DND-41 (cell line): ENCODE measurements around the gene PLEKHA3.

ENCODE experiments used
- ATAC-seq: fragments of 200-7000 bp; cut with Tn5 transposase; 3 replicates; pipeline ENCODE4 v1.9.1; 2021; ENCODE audit warnings: low read depth; ENCODE audit not compliant: insufficient read depth
- DNase-seq: peaks from one replicate; pipeline ENCODE4 v3.0.0-alpha.2; 2020
- H2AFZ ChIP-seq: 2 replicates; pipeline ENCODE4 v1.6.0; 2012; ENCODE audit warnings: low read depth, low read length
- H3K27ac ChIP-seq: 2 replicates; pipeline ENCODE4 v1.5.1; 2012; ENCODE audit warnings: low read length, inconsistent platforms
- H3K27me3 ChIP-seq: fragments of 200-600 bp; sonication (generic); 2 replicates; pipeline ENCODE4 v1.6.0; 2012; ENCODE audit warnings: low read length, mild to moderate bottlenecking, inconsistent platforms; ENCODE audit not compliant: insufficient read depth, poor library complexity
- H3K36me3 ChIP-seq: 2 replicates; pipeline ENCODE4 v1.5.1; 2012; ENCODE audit warnings: low read length, inconsistent platforms; ENCODE audit not compliant: insufficient read depth
- H3K4me1 ChIP-seq: 2 replicates; pipeline ENCODE4 v1.5.1; 2012; ENCODE audit warnings: mild to moderate bottlenecking, low read length; ENCODE audit not compliant: insufficient read depth
- H3K4me2 ChIP-seq: 2 replicates; pipeline ENCODE4 v1.6.0; 2012; ENCODE audit warnings: mild to moderate bottlenecking, moderate library complexity, low read length, inconsistent platforms; ENCODE audit not compliant: insufficient read depth
- H3K4me3 ChIP-seq, 2 experiments: fragments of 200-600 bp in 1 of 2; shearing (Covaris generic) in 1 of 2; 2 replicates each; pipeline ENCODE4 v1.5.1; 2012 to 2016; ENCODE audit warnings: inconsistent platforms in 2 of 2, low read length in 2 of 2, mild to moderate bottlenecking in 2 of 2, low read depth in 1 of 2, moderate library complexity in 1 of 2
- H3K79me2 ChIP-seq: 2 replicates; pipeline ENCODE4 v1.6.0; 2012; ENCODE audit warnings: low read length, inconsistent platforms; ENCODE audit not compliant: insufficient read depth
- H3K9ac ChIP-seq: 2 replicates; pipeline ENCODE4 v1.6.0; 2012; ENCODE audit warnings: low read depth, mild to moderate bottlenecking, inconsistent platforms, low read length, moderate library complexity
- H3K9me3 ChIP-seq: 2 replicates; pipeline ENCODE4 v1.5.1; 2012; ENCODE audit warnings: low read length, moderate library complexity, mild to moderate bottlenecking, inconsistent platforms; ENCODE audit not compliant: insufficient read depth, severe bottlenecking
- H4K20me1 ChIP-seq: 2 replicates; pipeline ENCODE4 v1.6.0; 2012; ENCODE audit warnings: low read length; ENCODE audit not compliant: insufficient read depth
- CTCF ChIP-seq: IDR thresholded peaks from 2 replicates; pipeline ENCODE4 v1.5.1; 2012; ENCODE audit warnings: borderline replicate concordance, low read length, moderate library complexity, mild to moderate bottlenecking; ENCODE audit not compliant: poor library complexity, severe bottlenecking; ENCODE audit errors: extremely low read depth
- EZH2 ChIP-seq: IDR thresholded peaks from 3 replicates; pipeline ENCODE4 v1.6.1; 2012; ENCODE audit warnings: borderline replicate concordance, low read depth, mild to moderate bottlenecking, moderate library complexity, low read length, inconsistent platforms; ENCODE audit not compliant: severe bottlenecking

Gene PLEKHA3

GRCh38 chr2:178526256-178526655 is 46.0 kb downstream of the PLEKHA3 start:
- peaks cover 73% of the 10 kb centered on the region for H3K79me2 ChIP-seq
- no peak for DNase-seq
- ATAC-seq, result no peak

GRCh38 chr2:178527592-178527991 is 47.3 kb downstream of the PLEKHA3 start:
- no peak overlapping the region for H3K4me2 ChIP-seq
- no peaks in the 10 kb centered on the region for H4K20me1 ChIP-seq
- H3K9ac ChIP-seq, result no peak overlapping the region
- no peaks in the 10 kb centered on the region for H3K9me3 ChIP-seq
- peaks cover 86% of the 10 kb centered on the region for H3K79me2 ChIP-seq
- H3K4me3 ChIP-seq, result no peak overlapping the region
- H2AFZ ChIP-seq, result no peak overlapping the region
- TF ChIP-seq CTCF, result no peak
- no peak for TF ChIP-seq EZH2
- DNase-seq, result no peak
- H3K27me3 ChIP-seq, result no peaks in the 10 kb centered on the region
- H3K36me3 ChIP-seq, result peaks cover 18% of the 10 kb centered on the region
- H3K4me1 ChIP-seq, result peaks cover 16% of the 10 kb centered on the region
- ATAC-seq, result no peak
- H3K27ac ChIP-seq, result no peak overlapping the region

More at GRCh38 chr2:178526256-178526655, 46.0 kb downstream of the PLEKHA3 start:
- H4K20me1 ChIP-seq, result no peaks in the 10 kb centered on the region
- peaks cover 4% of the 10 kb centered on the region for H3K36me3 ChIP-seq
- H3K4me2 ChIP-seq, result peak overlapping the region; percentile 17; the same call in 1 of the 2 replicates
- H3K27me3 ChIP-seq, result no peaks in the 10 kb centered on the region
- no peak overlapping the region for H2AFZ ChIP-seq
- no peak overlapping the region for H3K4me3 ChIP-seq
- H3K27ac ChIP-seq, result no peak overlapping the region
- no peaks in the 10 kb centered on the region for H3K9me3 ChIP-seq
- TF ChIP-seq EZH2, result no peak
- no peak for TF ChIP-seq CTCF
- H3K9ac ChIP-seq, result no peak overlapping the region
- peaks cover 18% of the 10 kb centered on the region for H3K4me1 ChIP-seq

GRCh38 chr2:178528647-178529046 is 48.4 kb downstream of the PLEKHA3 start:
- no peak overlapping the region for H2AFZ ChIP-seq
- H3K9me3 ChIP-seq, result no peaks in the 10 kb centered on the region
- no peak overlapping the region for H3K4me2 ChIP-seq
- H3K4me3 ChIP-seq, result no peak overlapping the region
- no peaks in the 10 kb centered on the region for H3K27me3 ChIP-seq
- H3K36me3 ChIP-seq, result peaks cover 28% of the 10 kb centered on the region
- H3K27ac ChIP-seq, result no peak overlapping the region
- peaks cover 90% of the 10 kb centered on the region for H3K79me2 ChIP-seq
- no peaks in the 10 kb centered on the region for H4K20me1 ChIP-seq
- no peak for TF ChIP-seq EZH2
- no peak for TF ChIP-seq CTCF
- DNase-seq (no peak), ATAC-seq (no peak)
- H3K9ac ChIP-seq, result no peak overlapping the region
- peaks cover 13% of the 10 kb centered on the region for H3K4me1 ChIP-seq

- H3K4me3 ChIP-seq, result no peak overlapping the region
- H3K9ac ChIP-seq, result no peak overlapping the region
- peaks cover 8% of the 10 kb centered on the region for H3K4me1 ChIP-seq
- no peaks in the 10 kb centered on the region for H4K20me1 ChIP-seq
- ATAC-seq, result no peak
- H3K27ac ChIP-seq, result no peak overlapping the region
- peaks cover 87% of the 10 kb centered on the region for H3K79me2 ChIP-seq
- H3K27me3 ChIP-seq, result no peaks in the 10 kb centered on the region
- no peak overlapping the region for H2AFZ ChIP-seq
- no peak overlapping the region for H3K4me2 ChIP-seq
- no peaks in the 10 kb centered on the region for H3K9me3 ChIP-seq
- peaks cover 33% of the 10 kb centered on the region for H3K36me3 ChIP-seq
- TF ChIP-seq EZH2 (no peak), CTCF (no peak)
- no peak for DNase-seq
These were observed 48.9 kb downstream of the PLEKHA3 start for GRCh38 chr2:178529194-178529593.
